SK-N-SH (cell line): Measurements from ENCODE around the gene ATP6V0B. TPM values are rescaled to one million over a fixed set of nuclear protein-coding genes. Genes with fewer than 3 reads are reported as not detected.

ENCODE experiments used
- CTCF ChIA-PET: fragments of 300-600, 350-600 bp; formaldehyde crosslinking; extraction: SDS; loops from one replicate; lab custom pipeline; 2021; lab: Yijun Ruan, JAX
- POLR2A ChIA-PET: fragments of 350-600 bp; sonication (Branson Sonifier 250); formaldehyde crosslinking; extraction: SDS; loops from one replicate; lab custom pipeline; 2020; ENCODE audit warnings: antibody characterized with exemption, inconsistent platforms; lab: Yijun Ruan, JAX
- DNase-seq: peaks from one replicate; pipeline ENCODE4 v3.0.0; 2012
- H2AFZ ChIP-seq: fragments of 200-600 bp; sonication (generic); 2 replicates; pipeline ENCODE4 v1.8.1; 2016; ENCODE audit warnings: antibody characterized with exemption, mild to moderate bottlenecking, low read depth
- H3F3A ChIP-seq: fragments of 200-600 bp; sonication (generic); replicated peaks from 2 replicates; pipeline ENCODE3; 2016; ENCODE audit warnings: antibody characterized with exemption, mild to moderate bottlenecking; ENCODE audit not compliant: insufficient read depth
- H3K27ac ChIP-seq, 2 experiments: fragments of 200-500 bp in 1 of 2; fragments of 200-600 bp in 1 of 2; sonication (Bioruptor generic) in 1 of 2; sonication (generic), shearing (Covaris generic) in 1 of 2; 2 replicates each; pipeline versions ENCODE4 v1.5.1 to v1.6.1; 2014 to 2016; ENCODE audit warnings: low read depth in 2 of 2, inconsistent platforms in 1 of 2, low read length in 1 of 2, mild to moderate bottlenecking in 1 of 2, mixed read lengths in 1 of 2
- H3K27me3 ChIP-seq: fragments of 200-600 bp; sonication (generic), shearing (Covaris generic); 2 replicates; pipeline ENCODE4 v1.6.1; 2016; ENCODE audit warnings: mixed run types; ENCODE audit not compliant: insufficient read depth
- H3K36me3 ChIP-seq, 2 experiments: fragments of 200-500 bp in 1 of 2; fragments of 200-600 bp in 1 of 2; sonication (Bioruptor generic) in 1 of 2; sonication (generic) in 1 of 2; replicated peaks in 1 of 2; 2 replicates each; pipeline versions ENCODE3 to v1.5.1; 2014 to 2016; ENCODE audit warnings: low read length in 1 of 2, mild to moderate bottlenecking in 1 of 2; ENCODE audit not compliant: insufficient read depth in 2 of 2, control insufficient read depth in 1 of 2
- H3K4me1 ChIP-seq, 2 experiments: fragments of 200-500 bp in 1 of 2; fragments of 200-600 bp in 1 of 2; sonication (Bioruptor generic) in 1 of 2; sonication (generic), shearing (Covaris generic) in 1 of 2; 2 replicates each; pipeline versions ENCODE4 v1.5.1 to v1.6.1; 2014 to 2016; ENCODE audit warnings: low read depth in 1 of 2, low read length in 1 of 2, mixed run types in 1 of 2; ENCODE audit not compliant: insufficient read depth in 2 of 2, control insufficient read depth in 1 of 2
- H3K4me2 ChIP-seq: fragments of 200-600 bp; sonication (generic), shearing (Covaris generic); 2 replicates; pipeline ENCODE4 v1.6.1; 2017; ENCODE audit warnings: mixed run types
- H3K4me3 ChIP-seq, 2 experiments: fragments of 200-500 bp in 1 of 2; fragments of 200-600 bp in 1 of 2; sonication (Bioruptor generic) in 1 of 2; sonication (generic), shearing (Covaris generic) in 1 of 2; 2 replicates each; pipeline versions ENCODE4 v1.5.1 to v1.8.1; 2014 to 2016; ENCODE audit warnings: low read depth in 2 of 2, inconsistent platforms in 1 of 2, low read length in 1 of 2, mild to moderate bottlenecking in 1 of 2, mixed read lengths in 1 of 2, moderate library complexity in 1 of 2
- H3K79me2 ChIP-seq: fragments of 200-600 bp; sonication (generic); 2 replicates; pipeline ENCODE4 v1.8.1; 2017; ENCODE audit warnings: mild to moderate bottlenecking; ENCODE audit not compliant: insufficient read depth
- H3K9ac ChIP-seq: fragments of 200-600 bp; sonication (generic); 2 replicates; pipeline ENCODE4 v1.6.1; 2017; ENCODE audit warnings: mixed run types
- H3K9me2 ChIP-seq: fragments of 200-600 bp; sonication (generic); 2 replicates; pipeline ENCODE4 v1.6.1; 2017; ENCODE audit warnings: mixed run types
- H3K9me3 ChIP-seq: fragments of 200-600 bp; sonication (generic); 2 replicates; pipeline ENCODE4 v1.6.1; 2017; ENCODE audit warnings: mixed run types, mild to moderate bottlenecking, moderate library complexity
- H4K20me1 ChIP-seq: fragments of 200-600 bp; sonication (generic); 2 replicates; pipeline ENCODE4 v1.6.1; 2017; ENCODE audit warnings: mild to moderate bottlenecking, mixed run types; ENCODE audit not compliant: insufficient read depth
- CHD2 ChIP-seq: fragments of 150-350 bp; IDR thresholded peaks from 2 replicates; pipeline ENCODE4 v1.6.1; 2018; ENCODE audit warnings: low read length; ENCODE audit not compliant: partially characterized antibody
- CTCF ChIP-seq: fragments of 200-600 bp; sonication (generic); IDR thresholded peaks from 2 replicates; pipeline ENCODE4 v1.6.1; 2017; ENCODE audit warnings: antibody characterized with exemption, mild to moderate bottlenecking, moderate library complexity
- ELF1 ChIP-seq: IDR thresholded peaks from 2 replicates; pipeline ENCODE4 v1.4.0; 2012
- GATA2 ChIP-seq: sonication (generic); formaldehyde crosslinking; IDR thresholded peaks from 2 replicates; pipeline ENCODE4 v1.5.0; 2020; ENCODE audit warnings: mild to moderate bottlenecking, missing genetic modification reagents
- JUND ChIP-seq: IDR thresholded peaks from 2 replicates; pipeline ENCODE4 v1.4.0; 2012
- MAX ChIP-seq: IDR thresholded peaks from 2 replicates; pipeline ENCODE4 v1.4.0; 2012; ENCODE audit warnings: low read depth
- MEF2A ChIP-seq: IDR thresholded peaks from 2 replicates; pipeline ENCODE4 v1.4.0; 2012; ENCODE audit warnings: low read depth, borderline replicate concordance
- NFIC ChIP-seq: IDR thresholded peaks from 2 replicates; pipeline ENCODE4 v1.4.0; 2012; ENCODE audit warnings: borderline replicate concordance
- RAD21 ChIP-seq: IDR thresholded peaks from 2 replicates; pipeline ENCODE4 v1.6.1; 2012; ENCODE audit warnings: mild to moderate bottlenecking, low read length
- RCOR1 ChIP-seq: fragments of 150-350 bp; IDR thresholded peaks from 2 replicates; pipeline ENCODE4 v1.6.1; 2017; ENCODE audit warnings: antibody characterized with exemption, low read length
- SMC3 ChIP-seq: IDR thresholded peaks from 2 replicates; pipeline ENCODE4 v1.6.1; 2012; ENCODE audit warnings: low read depth, low read length, improper control_type of control experiment
- TCF12 ChIP-seq: IDR thresholded peaks from 2 replicates; pipeline ENCODE4 v1.4.0; 2012
- WGBS: methylation state at CpG from one replicate; pipeline ENCODE4 v1.1.6; 2017; ENCODE audit warnings: low lambda C conversion rate; 5-methylcytosine and 5-hydroxymethylcytosine counted together
- polyA plus RNA-seq, 3 experiments: library from polyadenylated mRNA; depleted of rRNA; stranded (reverse); fragments of >200 nt; gene quantifications; 2 replicates each; pipeline ENCODE4 v1.2.3, GENCODE V29; 2012

Gene ATP6V0B
- polyA plus RNA-seq, 1 of the 3 experiments (the other 2 are of a cell fraction) = 180 TPM

DNA sequence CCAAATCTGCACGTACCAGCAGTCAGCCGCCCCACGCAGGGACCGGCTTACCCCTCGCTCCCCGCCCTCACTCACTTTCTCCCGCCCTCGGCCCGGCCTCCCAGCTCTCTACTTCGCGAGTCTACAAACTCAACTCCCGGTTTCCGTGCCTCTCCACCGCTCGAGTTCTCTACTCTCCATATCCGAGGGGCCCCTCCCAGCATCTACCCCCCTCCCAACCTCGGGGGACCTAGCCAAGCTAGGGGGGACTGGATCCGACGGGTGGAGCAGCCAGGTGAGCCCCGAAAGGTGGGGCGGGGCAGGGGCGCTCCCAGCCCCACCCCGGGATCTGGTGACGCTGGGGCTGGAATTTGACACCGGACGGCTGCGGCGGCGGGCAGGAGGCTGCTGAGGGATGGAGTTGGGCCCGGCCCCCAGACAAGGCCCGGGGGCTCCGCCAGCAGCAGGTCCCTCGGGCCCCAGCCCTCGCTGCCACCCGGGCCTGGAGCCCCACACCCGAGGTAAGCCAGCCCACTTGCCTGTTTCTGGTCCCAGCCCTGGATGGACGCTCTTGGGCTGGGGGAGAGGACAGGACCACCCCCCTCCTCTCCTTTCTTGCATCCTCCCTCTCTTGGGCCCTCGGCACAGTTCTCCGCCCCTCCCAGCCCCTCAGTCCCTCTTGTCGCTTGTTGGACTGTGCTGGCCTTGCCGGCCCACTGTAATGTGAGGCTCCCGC lies 41.2 kb upstream of the ATP6V0B start, which contains the start of gene ARTN:
TSS of gene ARTN (plus strand) at position 416 of the 715 bp plus-strand sequence. CDS start 1,856 bp downstream, outside the sequence.
- H2AFZ ChIP-seq = no peak within 1 kb of the TSS
- no peak within 1 kb of the TSS for H3K4me2 ChIP-seq

DNA sequence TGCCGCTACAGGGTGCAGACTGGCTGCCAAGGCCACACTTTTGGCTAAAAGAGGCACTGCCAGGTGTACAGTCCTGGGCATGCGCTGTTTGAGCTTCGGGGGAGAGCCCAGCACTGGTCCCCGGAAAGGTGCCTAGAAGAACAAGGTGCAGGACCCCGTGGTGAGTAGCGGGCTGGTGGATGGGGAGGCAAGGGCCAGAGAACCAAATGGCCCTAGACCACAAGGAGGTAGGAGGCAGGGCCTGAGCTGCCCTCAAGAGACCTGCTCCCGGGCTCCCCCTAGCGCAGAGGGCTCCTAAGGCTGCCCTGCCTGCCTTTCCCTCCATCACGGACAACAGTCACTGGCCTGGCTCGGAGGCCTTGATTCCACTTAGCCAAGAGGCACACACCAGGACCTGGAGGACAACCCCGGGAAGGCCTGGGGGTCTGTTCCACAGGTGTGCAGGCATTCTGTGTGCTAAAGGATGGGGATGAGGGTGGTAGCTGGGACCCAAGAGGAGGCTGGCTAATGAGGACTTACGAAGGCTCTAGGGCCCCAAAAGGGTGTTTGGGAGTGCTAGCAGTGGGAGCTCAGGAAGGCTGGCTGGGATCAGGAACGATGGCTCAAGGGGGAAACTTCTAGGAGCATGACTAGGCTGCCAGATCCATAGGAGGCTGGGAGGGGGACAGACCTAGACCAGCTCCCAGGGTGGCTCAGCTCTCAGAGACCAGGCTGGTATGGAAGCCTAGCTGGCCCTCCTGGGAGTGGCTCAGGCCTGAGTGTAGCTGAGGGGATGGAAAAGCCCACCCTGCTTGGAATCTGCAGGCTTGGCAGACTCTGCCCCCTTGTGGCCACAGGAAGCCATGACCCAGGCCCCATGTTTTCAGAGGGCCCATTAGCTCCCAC lies 40.4 kb upstream of the ATP6V0B start:
- H3K79me2 ChIP-seq = no peaks in the 10 kb centered on the region
- no peak overlapping the region for H2AFZ ChIP-seq
- peak; percentile 93 for TF ChIP-seq CTCF
- peak; percentile 92 for TF ChIP-seq RAD21
- peak; percentile 94 for TF ChIP-seq SMC3
- TF ChIP-seq CHD2 = peak; percentile 44
- no peak for TF ChIP-seq ELF1
- H3K9me2 ChIP-seq = no peaks in the 10 kb centered on the region
- no peak overlapping the region for H3K27ac ChIP-seq
- WGBS = 63% methylated on average over 8 of the region's 13 CpGs
- H3K9ac ChIP-seq = no peak overlapping the region
- no peak overlapping the region for H3K4me2 ChIP-seq
- no peaks in the 10 kb centered on the region for H3F3A ChIP-seq
- H3K36me3 ChIP-seq = peaks cover 0 to 4% of the 10 kb centered on the region in 2 experiments
- H3K4me3 ChIP-seq = no peak overlapping the region; a peak in 1 of 4 replicates
- peak; percentile 96 for DNase-seq
- H3K27me3 ChIP-seq = no peaks in the 10 kb centered on the region
- H3K4me1 ChIP-seq = peaks cover 0 to 10% of the 10 kb centered on the region in 2 experiments; a peak in 2 of 4 replicates
- POLR2A ChIA-PET = interaction anchor here (0.6 to 2.7 kb wide), 5 partner anchors 21 to 284 kb away, joined by 3 to 26 read pairs (median 4); partner anchors contain the start of genes KDM4A and ST3GAL3
- no peaks in the 10 kb centered on the region for H3K9me3 ChIP-seq
- CTCF ChIA-PET = interaction anchor here (0.6 to 15.4 kb wide), 90 partner anchors 10 to 1472 kb away, joined by 3 to 533 read pairs (median 5); partner anchors contain the start of genes CCDC24, DPH2, IPO13 and KDM4A
- no peaks in the 10 kb centered on the region for H4K20me1 ChIP-seq

More for the DNA sequence above, 41.2 kb upstream of the ATP6V0B start, which contains the start of gene ARTN:
- POLR2A ChIA-PET = interaction anchor here (1.6 kb wide), 1 partner anchor 227 kb away, joined by 4 read pairs; the partner anchor contains the start of gene ST3GAL3
- peaks cover 0 to 10% of the 10 kb centered on the region in 2 experiments; a peak in 2 of 4 replicates for H3K4me1 ChIP-seq
- H3K9ac ChIP-seq = no peak within 1 kb of the TSS
- no peak for TF ChIP-seq GATA2 (CRISPR knock-in tag)
- TF ChIP-seq CHD2 = no peak
- TF ChIP-seq MAX = no peak
- no peak for TF ChIP-seq ELF1
- no peak for TF ChIP-seq SMC3
- no peak for TF ChIP-seq RCOR1
- no peak for TF ChIP-seq MEF2A
- TF ChIP-seq RAD21 = no peak
- no peak for TF ChIP-seq JUND
- no peak for TF ChIP-seq NFIC
- TF ChIP-seq TCF12 = no peak
- no peak within 1 kb of the TSS for H3K27ac ChIP-seq
- no peaks in the 10 kb centered on the region for H3F3A ChIP-seq
- CTCF ChIA-PET = interaction anchor here (0.6 to 15.4 kb wide), 21 partner anchors 9 to 465 kb away, joined by 3 to 533 read pairs (median 8); partner anchors contain the start of genes IPO13 and PTPRF
- peaks cover 0 to 7% of the 10 kb centered on the region in 2 experiments for H3K36me3 ChIP-seq
- H3K9me2 ChIP-seq = no peaks in the 10 kb centered on the region
- H4K20me1 ChIP-seq = no peaks in the 10 kb centered on the region
- no peaks in the 10 kb centered on the region for H3K9me3 ChIP-seq
- 88% methylated on average over 28 of the region's 42 CpGs for WGBS
- H3K4me3 ChIP-seq = no peak within 1 kb of the TSS; a peak in 1 of 4 replicates
- no peaks in the 10 kb centered on the region for H3K79me2 ChIP-seq
- DNase-seq = no peak
- H3K27me3 ChIP-seq = no peaks in the 10 kb centered on the region
